ENCODE measurements around the gene ABHD14A. TPM values are rescaled to one million over a fixed set of nuclear protein-coding genes. Genes with fewer than 3 reads are reported as not detected.

Gene ABHD14A
- total and polyA plus RNA-seq, 10 donors = 8.7 to 26.7 (median 15.0) TPM

GRCh38 chr3:51938780-51939425 is 36.0 kb upstream of the ABHD14A start:
- Histone ChIP-seq H3K4me3 (no peak overlapping the region), H3K9me3 (no peaks in the 10 kb centered on the region), H3K36me3 (peaks cover 5 to 55% (median 49%) of the 10 kb centered on the region in 6 donors), H3K27ac (no peak overlapping the region), H3K4me1 (peaks cover 15 to 44% (median 32%) of the 10 kb centered on the region in 6 donors), H3K27me3 (replicated peaks in 1 of 7) (no peaks in the 10 kb centered on the region)
- TF ChIP-seq CTCF (IDR thresholded peaks at IDR 0.05 in 8 of 11, conservative IDR thresholded peaks at IDR 0.05 in 3 of 11) = no peak
- TF ChIP-seq POLR2A (IDR thresholded peaks at IDR 0.05) = no peak
- TF ChIP-seq POLR2AphosphoS5 (IDR thresholded peaks at IDR 0.05) = no peak
- intact Hi-C loops (cut with DNase I; ENCODE audit: low total_unique reads) = no loop called here
- DNase-seq = peak; percentile 39
- WGBS, 5 donors = 83 to 90% (median 89%) methylated on average over 9 of the region's 9 CpGs

- TF ChIP-seq POLR2AphosphoS5 (IDR thresholded peaks at IDR 0.05) (no peak), CTCF (IDR thresholded peaks at IDR 0.05 in 8 of 11, conservative IDR thresholded peaks at IDR 0.05 in 3 of 11) (no peak), POLR2A (IDR thresholded peaks at IDR 0.05) (no peak)
- DNase-seq = peak; percentile 55
- Histone ChIP-seq H3K27me3 (replicated peaks in 1 of 7) (no peaks in the 10 kb centered on the region), H3K36me3 (peaks cover 5 to 54% (median 33%) of the 10 kb centered on the region in 6 donors), H3K9me3 (no peaks in the 10 kb centered on the region), H3K27ac (peak overlapping the region in 5 of 8 donors; percentile 58 to 94 (median 90)), H3K4me3 (peak overlapping the region; percentile 71 to 95 (median 82)), H3K4me1 (peaks cover 15 to 44% (median 32%) of the 10 kb centered on the region in 6 donors)
- 32 to 45% (median 37%) methylated on average over 13 of the region's 13 CpGs for WGBS, 5 donors
- intact Hi-C loops (cut with DNase I; ENCODE audit: low total_unique reads) = loop anchor here (10.0 kb wide), 1 partner anchor 54 kb away; the partner anchor contains the start of gene RPL29
Measured at GRCh38 chr3:51940648-51941462, 34.0 kb upstream of the ABHD14A start.

- Histone ChIP-seq H3K36me3 (peaks cover 5 to 54% (median 30%) of the 10 kb centered on the region in 6 donors), H3K4me3 (peak overlapping the region; percentile 71 to 95 (median 82)), H3K27me3 (replicated peaks in 1 of 7) (no peaks in the 10 kb centered on the region), H3K27ac (peak overlapping the region in 7 of 8 donors; percentile 58 to 94 (median 90)), H3K4me1 (peaks cover 15 to 44% (median 32%) of the 10 kb centered on the region in 6 donors), H3K9me3 (no peaks in the 10 kb centered on the region)
- intact Hi-C loops (cut with DNase I; ENCODE audit: low total_unique reads) = loop anchor here (10.0 kb wide), 1 partner anchor 53 kb away; the partner anchor contains the start of gene RPL29
- no peak for TF ChIP-seq CTCF (IDR thresholded peaks at IDR 0.05 in 8 of 11, conservative IDR thresholded peaks at IDR 0.05 in 3 of 11)
- TF ChIP-seq POLR2A (IDR thresholded peaks at IDR 0.05) = no peak
- no peak for TF ChIP-seq POLR2AphosphoS5 (IDR thresholded peaks at IDR 0.05)
- no peak for DNase-seq
- 0 to 1% (median 0%) methylated on average over 4 to 20 of the region's 20 CpGs for WGBS, 5 donors
Measured at GRCh38 chr3:51941463-51941797, 33.4 kb upstream of the ABHD14A start.

All from spleen (tissue), 11 donors.